ENCODE results near the gene DPAGT1. TPM values are rescaled to one million over a fixed set of nuclear protein-coding genes. Genes with fewer than 3 reads are reported as not detected.
A peak's percentile ranks its signal among the peaks of the same experiment; 100 is the strongest.

Gene DPAGT1
- total and polyA plus RNA-seq, 2 experiments from 2014 or later = 37.2 to 52.6 TPM

DNA sequence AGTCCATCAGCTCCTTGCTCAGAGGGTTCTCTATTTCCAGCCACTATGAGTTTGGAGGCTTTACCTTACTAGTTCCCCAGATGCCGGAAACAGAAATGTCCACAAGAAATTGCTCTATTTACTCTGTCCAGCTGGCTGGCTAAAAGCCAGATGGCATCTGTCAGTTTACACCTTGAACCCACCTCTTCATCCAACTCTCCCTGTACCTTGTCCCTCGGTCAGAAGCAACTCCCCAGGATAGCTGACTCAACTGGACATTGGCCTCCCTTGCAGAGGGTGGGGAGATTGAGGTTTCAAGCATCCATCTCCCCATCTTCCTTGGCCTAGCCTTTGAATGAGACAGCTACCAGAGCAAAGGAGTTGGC lies 7.2 kb upstream of the DPAGT1 start (continued):
- TF ChIP-seq, protein P1, sequence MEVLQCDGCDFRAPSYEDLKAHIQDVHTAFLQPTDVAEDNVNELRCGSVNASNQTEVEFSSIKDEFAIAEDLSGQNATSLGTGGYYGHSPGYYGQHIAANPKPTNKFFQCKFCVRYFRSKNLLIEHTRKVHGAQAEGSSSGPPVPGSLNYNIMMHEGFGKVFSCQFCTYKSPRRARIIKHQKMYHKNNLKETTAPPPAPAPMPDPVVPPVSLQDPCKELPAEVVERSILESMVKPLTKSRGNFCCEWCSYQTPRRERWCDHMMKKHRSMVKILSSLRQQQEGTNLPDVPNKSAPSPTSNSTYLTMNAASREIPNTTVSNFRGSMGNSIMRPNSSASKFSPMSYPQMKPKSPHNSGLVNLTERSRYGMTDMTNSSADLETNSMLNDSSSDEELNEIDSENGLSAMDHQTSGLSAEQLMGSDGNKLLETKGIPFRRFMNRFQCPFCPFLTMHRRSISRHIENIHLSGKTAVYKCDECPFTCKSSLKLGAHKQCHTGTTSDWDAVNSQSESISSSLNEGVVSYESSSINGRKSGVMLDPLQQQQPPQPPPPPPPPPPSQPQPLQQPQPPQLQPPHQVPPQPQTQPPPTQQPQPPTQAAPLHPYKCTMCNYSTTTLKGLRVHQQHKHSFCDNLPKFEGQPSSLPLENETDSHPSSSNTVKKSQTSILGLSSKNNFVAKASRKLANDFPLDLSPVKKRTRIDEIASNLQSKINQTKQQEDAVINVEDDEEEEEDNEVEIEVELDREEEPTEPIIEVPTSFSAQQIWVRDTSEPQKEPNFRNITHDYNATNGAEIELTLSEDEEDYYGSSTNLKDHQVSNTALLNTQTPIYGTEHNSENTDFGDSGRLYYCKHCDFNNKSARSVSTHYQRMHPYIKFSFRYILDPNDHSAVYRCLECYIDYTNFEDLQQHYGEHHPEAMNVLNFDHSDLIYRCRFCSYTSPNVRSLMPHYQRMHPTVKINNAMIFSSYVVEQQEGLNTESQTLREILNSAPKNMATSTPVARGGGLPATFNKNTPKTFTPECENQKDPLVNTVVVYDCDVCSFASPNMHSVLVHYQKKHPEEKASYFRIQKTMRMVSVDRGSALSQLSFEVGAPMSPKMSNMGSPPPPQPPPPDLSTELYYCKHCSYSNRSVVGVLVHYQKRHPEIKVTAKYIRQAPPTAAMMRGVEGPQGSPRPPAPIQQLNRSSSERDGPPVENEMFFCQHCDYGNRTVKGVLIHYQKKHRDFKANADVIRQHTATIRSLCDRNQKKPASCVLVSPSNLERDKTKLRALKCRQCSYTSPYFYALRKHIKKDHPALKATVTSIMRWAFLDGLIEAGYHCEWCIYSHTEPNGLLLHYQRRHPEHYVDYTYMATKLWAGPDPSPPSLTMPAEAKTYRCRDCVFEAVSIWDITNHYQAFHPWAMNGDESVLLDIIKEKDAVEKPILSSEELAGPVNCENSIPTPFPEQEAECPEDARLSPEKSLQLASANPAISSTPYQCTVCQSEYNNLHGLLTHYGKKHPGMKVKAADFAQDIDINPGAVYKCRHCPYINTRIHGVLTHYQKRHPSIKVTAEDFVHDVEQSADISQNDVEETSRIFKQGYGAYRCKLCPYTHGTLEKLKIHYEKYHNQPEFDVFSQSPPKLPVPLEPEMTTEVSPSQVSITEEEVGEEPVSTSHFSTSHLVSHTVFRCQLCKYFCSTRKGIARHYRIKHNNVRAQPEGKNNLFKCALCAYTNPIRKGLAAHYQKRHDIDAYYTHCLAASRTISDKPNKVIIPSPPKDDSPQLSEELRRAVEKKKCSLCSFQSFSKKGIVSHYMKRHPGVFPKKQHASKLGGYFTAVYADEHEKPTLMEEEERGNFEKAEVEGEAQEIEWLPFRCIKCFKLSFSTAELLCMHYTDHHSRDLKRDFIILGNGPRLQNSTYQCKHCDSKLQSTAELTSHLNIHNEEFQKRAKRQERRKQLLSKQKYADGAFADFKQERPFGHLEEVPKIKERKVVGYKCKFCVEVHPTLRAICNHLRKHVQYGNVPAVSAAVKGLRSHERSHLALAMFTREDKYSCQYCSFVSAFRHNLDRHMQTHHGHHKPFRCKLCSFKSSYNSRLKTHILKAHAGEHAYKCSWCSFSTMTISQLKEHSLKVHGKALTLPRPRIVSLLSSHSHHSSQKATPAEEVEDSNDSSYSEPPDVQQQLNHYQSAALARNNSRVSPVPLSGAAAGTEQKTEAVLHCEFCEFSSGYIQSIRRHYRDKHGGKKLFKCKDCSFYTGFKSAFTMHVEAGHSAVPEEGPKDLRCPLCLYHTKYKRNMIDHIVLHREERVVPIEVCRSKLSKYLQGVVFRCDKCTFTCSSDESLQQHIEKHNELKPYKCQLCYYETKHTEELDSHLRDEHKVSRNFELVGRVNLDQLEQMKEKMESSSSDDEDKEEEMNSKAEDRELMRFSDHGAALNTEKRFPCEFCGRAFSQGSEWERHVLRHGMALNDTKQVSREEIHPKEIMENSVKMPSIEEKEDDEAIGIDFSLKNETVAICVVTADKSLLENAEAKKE (CRISPR knock-in tag; IDR thresholded peaks at IDR 0.05) = no peak
- TF ChIP-seq, protein P2, sequence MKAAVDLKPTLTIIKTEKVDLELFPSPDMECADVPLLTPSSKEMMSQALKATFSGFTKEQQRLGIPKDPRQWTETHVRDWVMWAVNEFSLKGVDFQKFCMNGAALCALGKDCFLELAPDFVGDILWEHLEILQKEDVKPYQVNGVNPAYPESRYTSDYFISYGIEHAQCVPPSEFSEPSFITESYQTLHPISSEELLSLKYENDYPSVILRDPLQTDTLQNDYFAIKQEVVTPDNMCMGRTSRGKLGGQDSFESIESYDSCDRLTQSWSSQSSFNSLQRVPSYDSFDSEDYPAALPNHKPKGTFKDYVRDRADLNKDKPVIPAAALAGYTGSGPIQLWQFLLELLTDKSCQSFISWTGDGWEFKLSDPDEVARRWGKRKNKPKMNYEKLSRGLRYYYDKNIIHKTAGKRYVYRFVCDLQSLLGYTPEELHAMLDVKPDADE (IDR thresholded peaks at IDR 0.05) = no peak
- TF ChIP-seq JUNB (IDR thresholded peaks at IDR 0.05; ENCODE audit: unreplicated experiment) = no peak

DNA sequence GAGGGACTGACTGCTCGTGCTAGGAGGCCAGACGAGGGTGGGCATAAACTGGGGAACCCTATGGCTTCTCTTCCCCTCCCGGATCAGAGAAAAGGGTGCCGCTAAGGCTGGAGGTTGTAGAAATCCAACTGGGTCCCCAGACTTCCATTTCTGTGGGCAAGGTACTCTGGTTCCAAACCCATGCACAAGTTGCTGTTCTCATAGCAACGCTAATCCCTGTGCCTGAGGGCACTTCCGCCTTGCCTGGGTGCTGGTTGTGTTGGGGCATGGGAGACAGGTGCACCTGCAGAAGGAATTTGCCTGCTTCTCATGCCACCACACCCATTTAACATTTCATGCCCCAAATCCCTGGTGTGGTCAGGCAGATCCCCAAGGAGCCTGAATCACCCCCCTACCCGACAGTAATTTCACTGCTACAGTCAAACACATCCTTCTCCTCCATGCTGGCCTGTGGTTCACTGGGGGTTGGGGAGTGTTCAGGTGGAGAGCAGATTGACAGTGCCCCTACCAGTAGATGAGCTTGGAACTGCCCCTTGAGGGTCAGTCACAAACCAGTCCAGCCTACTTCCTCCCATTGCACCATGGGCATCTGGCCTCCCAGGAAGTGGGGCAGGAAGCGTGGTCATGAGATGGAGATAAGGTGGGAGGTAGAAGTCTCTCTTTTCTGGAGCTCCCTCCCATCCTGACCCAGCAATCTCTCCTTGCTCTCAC lies 6.6 kb upstream of the DPAGT1 start:
- H3K4me3 Mint-ChIP-seq = peak overlapping the region; percentile 76
- H2AFZ ChIP-seq = peak overlapping the region; percentile 89
- H3K4me3 ChIP-seq = peak overlapping the region; percentile 84
- DNase-seq (ENCODE audit: low spot score) (peak; percentile 68), ATAC-seq (peak; percentile 23)
- no peaks in the 10 kb centered on the region for H3K79me2 ChIP-seq (replicated peaks; ENCODE audit: insufficient read depth)
- no peak overlapping the region for H3K27ac Mint-ChIP-seq
- H3K36me3 ChIP-seq (ENCODE audit: insufficient read depth) = no peaks in the 10 kb centered on the region
- peaks cover 14% of the 10 kb centered on the region for H3F3A ChIP-seq (replicated peaks; ENCODE audit: low read depth)
- no peaks in the 10 kb centered on the region for H3K9me3 Mint-ChIP-seq
- no peaks in the 10 kb centered on the region; the same call in 2 of the 3 replicates for H3K36me3 Mint-ChIP-seq (ENCODE audit: low read depth)
- no peak overlapping the region for H3K27ac ChIP-seq (ENCODE audit: low read depth)
- peaks cover 23% of the 10 kb centered on the region for H3K4me1 ChIP-seq (ENCODE audit: insufficient read depth)
- peaks cover 20% of the 10 kb centered on the region for H3K27me3 ChIP-seq (ENCODE audit: insufficient read depth)
- peaks cover 21% of the 10 kb centered on the region for H3K27me3 Mint-ChIP-seq (ENCODE audit: insufficient read depth, low read depth, poor library complexity)
- H3K4me1 Mint-ChIP-seq = peaks cover 28% of the 10 kb centered on the region
- no peaks in the 10 kb centered on the region for H3K9me2 ChIP-seq (ENCODE audit: insufficient read depth)
- H3K4me2 ChIP-seq = peak overlapping the region; percentile 99
- no peaks in the 10 kb centered on the region for H4K20me1 ChIP-seq (replicated peaks; ENCODE audit: insufficient read depth)
- TF ChIP-seq CREB1 (CRISPR knock-in tag; IDR thresholded peaks at IDR 0.05; ENCODE audit: low read depth) (no peak), EZH2phosphoT487 (IDR thresholded peaks at IDR 0.05; ENCODE audit: unreplicated experiment) (no peak), POLR2AphosphoS5 (IDR thresholded peaks at IDR 0.05; ENCODE audit: low read depth) (no peak), ZNF331 (CRISPR knock-in tag; IDR thresholded peaks at IDR 0.05; ENCODE audit: low read depth) (no peak), EZH2 (IDR thresholded peaks at IDR 0.05; ENCODE audit: low read depth, unreplicated experiment) (no peak), JUNB (IDR thresholded peaks at IDR 0.05; ENCODE audit: unreplicated experiment) (no peak)
- TF ChIP-seq, protein P1 (CRISPR knock-in tag; IDR thresholded peaks at IDR 0.05) = no peak

All from GM23338 (cell line).